RPMI8226 (cell line): ENCODE measurements around the gene SHISA5.
A peak's percentile ranks its signal among the peaks of the same experiment; 100 is the strongest.

Experiments used
- DNase-seq: peaks from one replicate; pipeline ENCODE4 v3.0.0-alpha.2; 2015

SHISA5 gene

GRCh38 chr3:48456456-48456855, 47.5 kb downstream of the SHISA5 start:
- DNase-seq = no peak

DNA sequence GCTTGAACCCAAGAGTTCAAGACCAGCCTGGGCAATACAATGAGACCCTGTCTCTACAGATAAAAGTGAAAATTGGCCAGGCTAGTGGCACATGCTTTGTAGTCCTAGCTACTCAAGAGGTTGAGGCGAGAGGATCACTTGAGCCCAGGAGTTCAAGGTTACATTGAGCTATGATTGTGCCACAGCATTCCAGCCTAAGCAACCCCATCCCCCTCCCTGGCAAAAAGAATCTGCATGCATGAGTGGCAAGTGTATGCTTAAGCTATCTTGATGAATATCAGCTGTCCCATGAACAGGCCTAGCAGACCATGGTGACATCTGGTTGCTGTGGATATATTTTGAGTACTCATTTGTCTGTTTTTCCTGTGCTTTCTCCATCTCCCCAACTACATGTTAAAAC, 52.7 kb downstream of the SHISA5 start:
- DNase-seq = no peak

DNA sequence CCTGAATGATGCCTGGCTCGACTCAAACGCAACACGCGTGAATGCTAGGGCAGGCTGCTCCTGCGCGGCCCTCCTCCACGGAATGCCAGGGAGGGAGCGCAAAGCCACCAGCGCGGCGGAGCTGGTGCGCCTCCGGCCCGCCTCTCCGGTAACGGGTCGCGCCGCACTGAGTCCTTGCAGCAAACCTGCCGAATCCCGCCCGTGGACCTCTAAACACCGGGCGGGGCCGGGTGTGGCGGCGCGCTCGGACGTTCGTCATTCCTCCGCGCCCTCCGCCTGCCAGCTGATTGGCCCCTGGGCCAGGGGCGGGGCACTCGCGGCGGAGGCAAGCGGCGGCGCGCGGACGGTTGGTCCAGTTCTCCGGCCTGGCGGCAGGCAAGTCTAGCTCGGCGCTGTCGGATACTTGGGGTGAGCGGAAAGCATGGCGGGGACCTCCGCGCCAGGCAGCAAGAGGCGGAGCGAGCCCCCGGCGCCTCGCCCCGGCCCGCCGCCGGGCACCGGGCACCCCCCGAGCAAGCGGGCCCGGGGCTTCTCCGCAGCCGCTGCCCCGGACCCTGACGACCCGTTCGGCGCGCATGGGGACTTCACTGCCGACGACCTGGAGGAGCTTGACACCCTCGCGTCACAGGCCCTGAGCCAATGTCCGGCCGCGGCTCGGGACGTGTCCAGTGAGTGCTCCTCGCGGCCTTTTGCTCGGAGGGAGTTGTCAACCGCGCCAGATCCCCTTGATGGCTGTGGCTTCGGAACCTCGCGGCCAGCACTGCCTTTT, 57.4 kb downstream of the SHISA5 start, which contains the start of gene ATRIP:
TSS of gene ATRIP (plus strand) at position 313 of the 769 bp plus-strand sequence. CDS start at position 422, 109 bp downstream.
- peak; percentile 94 for DNase-seq

DNA sequence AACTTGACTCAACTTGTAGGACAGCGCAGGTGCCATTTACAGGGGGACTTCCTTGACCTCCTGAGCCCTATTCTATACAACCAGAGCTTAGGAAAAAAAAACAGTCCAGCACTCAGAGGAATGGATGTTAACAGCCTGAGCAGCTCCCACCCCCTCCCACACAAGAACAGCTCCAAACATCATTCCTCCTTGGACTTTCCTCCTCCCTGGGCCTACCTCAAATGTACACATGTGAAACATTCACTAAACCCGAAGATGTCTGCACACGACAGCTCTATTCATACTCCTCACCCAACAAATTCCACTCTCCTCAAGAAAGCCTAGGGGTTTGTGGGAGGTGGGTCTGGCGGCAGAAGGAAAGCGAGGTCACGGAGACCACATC, 57.9 kb downstream of the SHISA5 start:
- DNase-seq = no peak

DNA sequence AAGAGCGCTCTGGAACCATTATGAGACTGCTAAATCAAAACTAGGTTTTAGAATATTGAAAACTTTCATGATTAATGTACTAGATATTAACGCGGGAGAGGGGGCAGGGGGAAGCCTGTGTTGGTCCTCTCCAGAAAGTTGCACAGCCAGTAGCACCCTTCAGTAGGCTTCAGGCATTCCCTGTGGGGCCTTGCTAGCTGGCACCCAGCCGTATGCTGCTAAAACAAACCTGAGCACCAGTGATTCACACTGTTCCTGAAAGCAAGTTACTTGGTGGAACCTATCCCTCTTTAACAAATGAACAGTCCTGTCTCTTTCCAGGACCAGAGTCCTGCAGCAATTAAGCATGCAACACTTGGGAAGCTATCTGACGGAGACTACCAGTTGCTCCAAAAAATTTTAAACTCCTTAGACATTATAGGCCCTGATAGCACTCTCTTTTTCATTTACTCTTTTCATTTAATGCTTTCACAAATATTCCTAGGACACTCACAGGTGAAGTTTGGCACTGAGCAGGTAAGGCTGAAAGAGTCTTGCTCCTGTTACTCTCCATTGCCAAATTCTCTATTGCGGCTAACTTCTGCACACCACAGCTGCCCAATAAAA, 58.6 kb downstream of the SHISA5 start:
- DNase-seq = no peak

DNA sequence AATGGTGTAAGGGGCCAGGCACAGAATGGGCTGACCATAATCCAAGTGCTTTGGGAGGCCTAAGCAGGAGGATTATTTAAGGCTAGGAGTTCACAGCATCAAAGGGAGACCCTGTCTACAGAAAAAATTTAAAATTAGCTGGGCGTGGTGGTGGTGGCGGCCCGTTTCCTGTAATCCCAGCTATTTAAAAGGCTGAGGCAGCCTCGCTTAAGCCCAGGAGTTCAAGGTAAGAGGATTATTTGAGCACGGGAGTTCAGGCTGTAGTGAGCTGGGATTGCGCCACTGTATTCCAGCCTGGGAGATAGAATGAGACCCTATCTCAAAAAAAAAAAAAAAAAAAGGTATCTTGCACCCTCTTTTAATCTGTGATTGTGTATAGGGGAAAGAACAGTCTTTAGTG, 62.0 kb downstream of the SHISA5 start:
- no peak for DNase-seq

- no peak for DNase-seq
Measured at GRCh38 chr3:48440590-48440958, 63.4 kb downstream of the SHISA5 start.

GRCh38 chr3:48439820-48440589, 64.0 kb downstream of the SHISA5 start, which contains the start of the genes CCDC51 and TMA7:
Gene CCDC51, minus strand, starts transcription at chr3:48440119. Its CDS starts 4,991 bp downstream, at chr3:48435128.
Gene TMA7, plus strand, starts transcription at chr3:48440257. Its CDS starts 40 bp downstream, at chr3:48440297.
- DNase-seq = peak; percentile 98

DNA sequence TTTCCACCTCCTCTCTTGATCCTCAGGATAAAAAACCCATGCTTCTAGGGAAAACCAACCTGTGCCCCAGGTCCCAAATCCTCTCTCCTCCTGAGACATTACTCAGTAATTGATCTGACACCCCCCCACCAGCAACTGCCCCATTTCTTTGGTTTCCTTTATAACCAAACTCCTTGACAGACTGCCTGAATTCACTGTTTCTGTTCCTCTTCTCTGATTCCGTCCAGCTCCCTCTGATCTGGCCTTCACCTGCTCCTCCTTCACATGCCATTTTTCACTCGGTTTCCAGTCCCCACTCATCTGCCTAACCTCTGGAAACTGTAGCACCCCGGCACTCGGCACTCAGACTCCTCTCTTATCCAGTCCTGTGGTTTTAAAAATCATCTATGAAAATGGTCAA, 66.2 kb downstream of the SHISA5 start:
- DNase-seq = no peak

DNA sequence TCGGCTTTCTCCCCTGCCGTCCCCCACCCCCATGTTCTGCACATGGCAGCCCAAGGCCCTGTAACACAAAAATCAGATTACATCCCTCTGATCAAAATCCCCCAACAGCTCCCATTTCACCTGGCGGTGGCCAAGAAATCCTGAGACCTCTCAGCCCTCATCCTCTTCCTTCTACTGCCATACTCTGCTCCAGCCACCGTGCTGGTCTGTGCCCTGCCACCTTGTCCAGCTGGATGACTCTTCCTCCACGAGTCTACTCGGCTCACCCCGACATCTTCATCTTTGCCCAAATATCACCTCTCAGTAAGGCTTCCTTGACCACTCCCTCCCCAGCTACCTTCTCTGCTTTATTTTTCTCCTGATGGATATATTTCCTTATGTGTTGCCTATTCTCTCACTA, 67.1 kb downstream of the SHISA5 start:
- DNase-seq = no peak

GRCh38 chr3:48436477-48436787, 67.5 kb downstream of the SHISA5 start:
- DNase-seq = no peak

DNA sequence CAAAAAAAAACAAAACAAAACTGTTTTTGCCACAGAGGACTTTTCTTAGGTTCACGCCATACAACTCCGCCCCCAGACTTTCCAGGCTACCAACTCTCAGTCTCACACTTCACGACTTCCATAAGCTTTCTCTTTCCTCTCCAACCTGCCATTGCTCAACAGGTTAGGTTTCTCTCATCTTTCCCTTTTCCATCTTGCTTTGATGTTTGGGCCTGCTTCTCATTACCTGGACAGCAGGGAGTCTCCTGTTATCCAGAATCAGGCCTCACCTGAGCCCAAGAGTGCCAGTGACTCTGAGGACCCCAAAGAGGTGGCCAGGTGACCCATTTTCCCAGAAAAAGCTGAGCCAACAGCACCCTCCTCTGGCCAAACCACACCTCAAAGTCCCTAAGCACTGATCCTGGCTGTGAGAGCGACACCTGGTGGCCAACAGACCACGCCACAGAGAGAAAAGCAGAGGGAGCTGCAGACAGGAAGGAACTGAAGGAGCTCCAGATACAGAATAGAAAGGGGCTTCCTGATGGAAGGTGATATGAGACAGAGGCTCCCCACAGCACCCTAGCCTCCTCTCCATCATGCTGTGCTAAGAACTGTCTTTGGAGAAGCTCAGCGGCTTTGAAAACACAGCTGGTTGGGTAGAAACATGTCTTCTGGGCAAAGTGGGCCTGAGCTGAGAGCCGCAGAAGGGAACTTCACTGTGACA, 68.0 kb downstream of the SHISA5 start:
- DNase-seq = peak; percentile 87

GRCh38 chr3:48435223-48435595, 68.8 kb downstream of the SHISA5 start:
- DNase-seq = no peak

GRCh38 chr3:48434591-48435222, 69.3 kb downstream of the SHISA5 start:
- DNase-seq = no peak

DNA sequence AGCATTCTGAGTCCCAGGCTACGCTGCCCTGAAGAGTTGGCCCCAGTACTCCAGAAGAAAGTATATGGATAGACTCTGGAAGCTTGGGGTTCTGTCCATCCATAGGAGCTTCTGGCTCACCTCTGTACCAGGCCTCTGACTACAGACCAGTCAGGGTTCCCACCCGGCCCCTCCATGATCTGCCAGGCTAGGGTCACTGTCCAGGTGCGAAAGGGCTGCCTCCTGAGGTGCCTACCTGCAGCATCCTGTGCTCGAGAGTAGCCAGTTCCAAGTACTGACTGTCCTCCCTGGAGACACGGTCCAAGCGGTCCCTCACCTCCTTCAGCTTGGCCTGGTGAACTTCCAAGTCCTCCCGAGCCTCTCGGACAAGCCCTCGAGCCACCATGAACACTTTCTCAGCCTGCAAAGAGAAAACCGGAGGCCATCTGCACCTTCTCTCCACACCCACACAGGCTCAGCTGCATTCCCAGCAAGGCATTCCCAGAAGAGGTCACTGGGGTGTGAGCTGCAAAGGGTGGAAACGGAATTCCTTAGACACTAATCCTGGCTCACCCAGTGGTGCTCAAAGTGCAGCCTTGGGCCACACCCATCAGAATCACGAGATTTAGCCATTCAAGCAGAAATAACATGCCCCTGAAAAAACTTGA, 70.4 kb downstream of the SHISA5 start:
- DNase-seq = no peak

DNA sequence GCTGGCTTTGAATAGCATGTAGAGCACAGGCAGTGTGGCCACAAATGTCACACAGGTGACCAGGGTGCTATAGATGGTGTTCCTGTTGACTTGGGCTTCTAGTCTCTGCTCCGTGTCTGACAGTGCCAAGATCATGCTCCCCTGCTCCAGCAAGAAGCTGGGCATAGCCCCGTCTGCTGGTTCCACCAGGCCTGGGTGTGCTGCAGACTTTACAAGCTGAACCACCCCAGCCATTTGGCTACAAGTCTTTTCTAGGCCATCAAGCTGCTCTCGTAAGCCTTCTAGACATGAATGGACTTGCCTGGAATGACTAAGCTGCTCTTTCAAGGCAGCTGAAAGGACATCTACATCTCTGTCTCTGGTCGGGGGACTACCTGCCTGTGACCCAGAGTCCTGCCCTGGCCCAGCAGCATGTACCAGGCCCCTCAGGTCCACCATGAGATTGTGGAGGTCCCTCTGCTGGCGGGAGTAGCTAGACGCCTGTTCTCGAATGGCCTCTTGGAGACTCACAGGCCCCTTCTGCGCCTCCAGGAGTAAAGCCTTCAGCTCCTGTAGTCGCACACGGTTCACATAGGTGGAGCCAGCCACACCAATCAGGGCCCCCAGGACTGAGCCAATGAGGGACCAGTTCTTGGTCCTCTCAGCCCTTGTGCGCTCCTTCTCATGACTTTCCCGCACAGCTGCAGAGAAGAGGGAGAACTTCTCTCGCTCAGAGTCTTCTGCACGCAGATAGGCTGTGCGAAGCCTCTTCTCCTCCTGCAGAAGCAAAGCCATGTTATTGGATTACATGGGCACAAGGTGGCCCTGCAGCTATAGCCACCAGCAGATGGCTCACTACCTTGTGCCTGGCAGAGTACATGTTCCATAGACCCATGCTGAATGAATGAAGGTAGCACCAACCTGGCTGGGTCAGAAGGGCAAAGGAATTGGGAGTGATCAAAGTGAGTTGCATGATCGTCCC, 71.3 kb downstream of the SHISA5 start:
- DNase-seq = no peak

DNA sequence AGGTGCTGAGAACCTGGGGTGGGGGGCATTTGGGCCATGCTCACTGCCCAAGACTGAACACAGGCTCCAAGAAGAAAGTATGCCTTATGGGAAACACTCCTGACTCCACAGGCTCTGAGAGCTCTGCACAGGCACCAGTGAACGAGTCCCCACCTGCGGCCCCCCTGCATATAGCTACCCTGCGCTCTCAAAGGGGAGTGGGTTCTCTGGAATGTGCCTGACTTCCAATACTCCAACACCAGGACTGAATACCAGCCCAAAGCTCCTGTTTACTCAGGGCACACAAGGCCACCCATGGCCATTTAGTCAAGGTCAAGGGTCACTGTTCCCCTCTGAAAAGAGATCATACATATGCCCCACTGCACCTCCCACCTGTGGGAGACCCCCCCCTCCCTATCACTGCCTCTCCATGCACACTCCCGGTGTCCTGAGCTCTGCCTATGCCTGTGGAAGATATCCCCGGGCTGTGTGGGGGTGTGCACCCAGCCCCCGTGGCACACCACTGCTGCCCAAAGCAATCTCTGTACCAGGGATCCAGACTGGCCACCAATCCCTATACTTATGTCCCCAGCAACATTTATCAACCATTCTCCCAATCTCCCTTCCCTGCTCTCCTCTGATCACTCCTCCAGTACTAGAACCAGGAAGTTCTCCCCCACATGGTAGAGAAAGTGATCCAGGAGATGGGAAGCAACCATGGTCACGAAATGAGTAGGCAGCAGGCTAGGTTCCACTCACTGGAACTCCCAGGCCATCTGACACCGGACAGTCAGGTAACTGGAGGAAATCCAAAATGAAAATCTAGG, 72.5 kb downstream of the SHISA5 start:
- no peak for DNase-seq

DNA sequence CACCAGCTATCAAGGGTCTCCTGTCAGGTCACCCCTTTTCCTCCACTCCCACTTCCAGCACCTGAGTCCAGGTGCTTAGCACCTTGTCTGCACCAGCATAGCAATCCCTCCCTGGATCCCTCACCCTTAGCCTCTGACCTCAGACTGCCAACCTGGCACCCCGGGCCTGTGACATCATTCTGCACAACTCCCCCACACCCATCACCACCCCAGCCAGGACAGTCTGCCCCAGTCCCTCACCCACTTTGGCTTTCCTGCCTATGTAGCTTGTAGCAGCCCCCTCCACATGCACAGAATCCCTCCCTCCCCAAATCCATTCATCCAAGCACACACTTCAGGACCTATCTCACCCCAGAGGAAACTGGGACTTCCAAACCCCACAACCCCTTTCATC, 73.3 kb downstream of the SHISA5 start:
- no peak for DNase-seq

- no peak for DNase-seq
Measured at GRCh38 chr3:48429960-48430707, 73.8 kb downstream of the SHISA5 start, which contains the start of gene PLXNB1. Gene PLXNB1, minus strand, starts transcription at chr3:48430086. Its CDS starts 5,475 bp downstream, at chr3:48424611.
